ENCODE results near the gene FAM229B.
"Not testable (repeated sequence)": the region's sequence is repeated elsewhere in the genome, so short reads cannot be mapped to it uniquely, and the experiment has no call there.

FAM229B gene

GRCh38 chr6:112050429-112050828 lies 37.0 kb upstream of the FAM229B start:
- DNase-seq (ENCODE audit: low read depth) = no peak
- no peak overlapping the region for H3K4me3 ChIP-seq (replicated peaks; ENCODE audit: low read depth, low read length)
- TF ChIP-seq CTCF (IDR thresholded peaks at IDR 0.05; ENCODE audit: low read length, missing control alignments) = no peak

GRCh38 chr6:112051251-112051740 lies 36.1 kb upstream of the FAM229B start:
- not testable (repeated sequence) for DNase-seq (ENCODE audit: low read depth); H3K4me3 ChIP-seq (replicated peaks; ENCODE audit: low read depth, low read length)

GRCh38 chr6:112054001-112054400 lies 33.4 kb upstream of the FAM229B start, which contains the start of gene CCN6:
Gene CCN6, plus strand, starts transcription at chr6:112054104. Its CDS starts 254 bp downstream, at chr6:112054358.
- no peak for DNase-seq (ENCODE audit: low read depth)
- H3K4me3 ChIP-seq (replicated peaks; ENCODE audit: low read depth, low read length) = no peak within 1 kb of the TSS
- TF ChIP-seq CTCF (IDR thresholded peaks at IDR 0.05; ENCODE audit: low read length, missing control alignments) = no peak

- no peak overlapping the region for H3K4me3 ChIP-seq (replicated peaks; ENCODE audit: low read depth, low read length)
- TF ChIP-seq CTCF (IDR thresholded peaks at IDR 0.05; ENCODE audit: low read length, missing control alignments) = no peak
- no peak for DNase-seq (ENCODE audit: low read depth)
Measured at GRCh38 chr6:112054555-112055190, 32.7 kb upstream of the FAM229B start.

GRCh38 chr6:112058243-112059032 lies 29.0 kb upstream of the FAM229B start:
- no peak for DNase-seq (ENCODE audit: low read depth)
- H3K4me3 ChIP-seq (replicated peaks; ENCODE audit: low read depth, low read length) = no peak overlapping the region
- no peak for TF ChIP-seq CTCF (IDR thresholded peaks at IDR 0.05; ENCODE audit: low read length, missing control alignments)

GRCh38 chr6:112061605-112062004 lies 25.8 kb upstream of the FAM229B start:
- no peak overlapping the region for H3K4me3 ChIP-seq (replicated peaks; ENCODE audit: low read depth, low read length)
- DNase-seq (ENCODE audit: low read depth) = no peak
- no peak for TF ChIP-seq CTCF (IDR thresholded peaks at IDR 0.05; ENCODE audit: low read length, missing control alignments)

- H3K4me3 ChIP-seq (replicated peaks; ENCODE audit: low read depth, low read length) = no peak overlapping the region
- no peak for DNase-seq (ENCODE audit: low read depth)
- TF ChIP-seq CTCF (IDR thresholded peaks at IDR 0.05; ENCODE audit: low read length, missing control alignments) = no peak
Measured at GRCh38 chr6:112062966-112063365, 24.4 kb upstream of the FAM229B start.
